ENCODE data around the gene CD300LB. TPM values are rescaled to one million over a fixed set of nuclear protein-coding genes. Genes with fewer than 3 reads are reported as not detected.
"Not testable (repeated sequence)": the region's sequence is repeated elsewhere in the genome, so short reads cannot be mapped to it uniquely, and the experiment has no call there.

The CD300LB gene
- polyA plus RNA-seq (2013, experiment 1 of 2; ENCODE audit: insufficient read length) = not detected
- polyA plus RNA-seq (2013, experiment 2 of 2; ENCODE audit: insufficient read length) = not detected

DNA sequence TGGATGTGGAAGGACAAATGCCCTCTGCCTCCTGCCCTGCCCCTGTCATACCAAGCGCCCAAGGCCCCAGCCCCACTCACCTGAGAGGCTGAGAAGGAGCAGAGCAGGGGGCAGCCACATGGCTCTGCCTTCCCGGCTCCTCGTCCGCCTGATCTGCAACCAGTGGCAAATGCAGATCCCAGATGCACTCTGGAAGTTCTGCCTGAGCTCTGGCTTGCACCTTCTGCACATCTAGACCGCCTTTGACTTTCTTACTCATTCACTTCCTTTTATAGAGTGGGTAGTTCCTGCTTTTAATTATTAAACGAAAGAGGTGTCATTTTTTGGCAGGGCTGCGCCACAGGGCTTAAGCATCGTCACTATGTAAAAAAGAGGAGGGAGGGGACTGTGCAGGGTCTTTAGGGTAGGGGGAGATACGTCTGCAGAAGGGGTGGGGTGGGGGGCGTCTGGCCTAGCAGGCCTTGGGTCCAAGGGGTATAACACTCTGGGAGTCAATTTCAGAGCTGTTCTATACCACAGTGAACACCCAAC is at the start of gene CD300LB:
Gene CD300LB, minus strand, starts transcription at position 245 of the 531 bp plus-strand sequence. Its CDS starts 125 bp downstream, at position 120.
- no peak for DNase-seq

DNA sequence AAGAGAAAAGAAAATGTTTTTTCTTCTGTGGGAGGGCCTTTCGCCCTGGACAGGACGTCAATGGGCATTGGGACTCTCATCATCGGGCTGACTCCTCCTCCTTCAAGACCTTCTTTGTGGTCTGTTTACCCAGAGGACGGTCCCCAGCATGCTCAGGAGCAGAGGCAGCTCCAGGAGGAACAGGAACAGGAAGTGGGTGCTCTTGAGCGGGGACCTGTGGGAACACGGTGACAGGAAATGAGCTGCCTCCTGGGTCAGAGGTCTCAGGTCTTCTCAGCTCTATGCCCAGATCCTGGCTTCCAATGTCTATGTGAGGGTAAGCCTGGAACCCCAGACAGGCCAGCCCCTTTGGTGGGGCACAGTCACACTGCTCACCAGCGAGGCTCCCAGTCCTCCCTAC is 48.6 kb upstream of the CD300LB start:
- DNase-seq = no peak

DNA sequence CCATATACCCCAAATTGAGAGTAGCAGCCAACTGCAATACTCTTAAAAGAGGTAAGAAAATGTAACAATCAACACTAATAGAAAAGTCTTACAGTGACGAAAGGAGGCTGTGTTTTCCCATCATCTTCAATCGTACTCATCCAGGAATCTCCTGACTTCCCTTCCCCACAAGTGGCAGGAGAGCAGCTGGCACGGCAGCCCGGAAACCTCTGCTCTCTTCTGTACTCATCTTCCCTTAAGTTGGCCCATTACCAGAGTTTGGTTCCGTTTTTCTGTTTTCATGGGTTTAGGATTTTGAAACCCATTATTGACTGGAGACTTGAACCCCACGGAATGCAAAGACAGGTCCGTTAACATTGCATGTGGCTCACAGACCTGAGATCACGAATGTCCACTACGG is 47.7 kb upstream of the CD300LB start:
- DNase-seq = no peak

DNA sequence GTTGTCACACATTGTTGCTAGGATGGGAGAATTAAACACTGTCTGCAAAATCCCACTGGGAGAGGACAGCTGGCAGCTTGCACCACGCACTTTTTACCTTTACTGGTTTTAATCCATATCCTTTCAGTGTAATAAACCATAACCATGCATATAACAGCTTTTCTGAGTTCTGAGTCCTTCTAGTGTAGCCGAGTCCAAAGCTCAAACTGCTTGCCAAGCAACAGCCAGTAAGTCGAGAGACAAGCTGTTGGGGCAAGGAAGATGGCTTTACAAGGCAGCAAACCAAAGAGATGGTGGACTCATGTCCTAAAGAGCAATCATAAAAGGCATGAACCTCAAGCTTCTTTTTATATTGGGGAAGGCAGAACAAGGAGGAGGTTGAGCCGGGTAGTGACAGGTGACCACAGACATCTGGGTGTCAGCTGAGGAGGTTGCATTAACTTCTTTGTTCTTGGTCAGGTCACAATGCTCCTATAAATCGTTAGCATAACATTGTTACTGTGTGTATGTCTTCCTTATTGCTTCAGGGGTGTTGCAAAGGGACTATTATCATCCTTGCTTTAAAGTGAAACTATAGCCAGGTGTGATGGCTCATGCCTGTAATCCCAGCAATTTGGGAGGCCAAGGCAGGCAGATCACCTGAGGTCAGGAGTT is 43.3 kb upstream of the CD300LB start:
- no peak for DNase-seq

DNA sequence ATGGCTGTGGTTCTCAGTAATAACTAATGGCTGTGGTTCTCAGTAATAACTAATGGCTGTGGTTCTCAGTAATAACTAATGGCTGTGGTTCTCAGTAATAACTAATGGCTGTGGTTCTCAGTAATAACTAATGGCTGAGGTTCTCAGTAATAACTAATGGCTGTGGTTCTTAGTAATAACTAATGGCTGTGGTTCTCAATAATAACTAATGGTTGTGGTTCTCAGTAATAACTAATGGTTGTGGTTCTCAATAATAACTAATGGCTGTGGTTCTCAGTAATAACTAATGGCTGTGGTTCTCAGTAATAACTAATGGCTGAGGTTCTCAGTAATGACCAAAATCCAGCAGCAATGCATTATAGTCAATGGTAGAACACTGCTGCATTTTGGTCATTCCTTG is 42.4 kb upstream of the CD300LB start:
- DNase-seq = not testable (repeated sequence)

DNA sequence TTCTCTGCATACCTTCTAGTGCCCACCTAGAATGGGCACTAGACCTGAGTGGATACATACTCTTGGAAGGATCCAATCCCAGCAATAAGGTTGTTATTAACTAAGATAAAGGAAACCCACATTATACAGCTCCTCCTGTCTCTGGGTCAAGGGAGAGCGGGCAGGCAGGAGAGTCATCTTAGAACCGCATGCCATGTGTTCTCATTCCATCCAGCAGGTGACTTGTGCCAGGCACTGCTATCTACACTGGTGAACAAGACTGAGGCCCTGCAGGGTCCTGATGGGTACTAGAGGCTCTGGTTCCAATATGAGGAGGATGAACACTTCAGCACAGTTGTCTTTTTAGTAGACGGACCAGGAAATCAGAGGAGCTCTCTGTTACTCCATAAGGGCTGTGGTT is 41.9 kb upstream of the CD300LB start:
- DNase-seq = no peak

DNA sequence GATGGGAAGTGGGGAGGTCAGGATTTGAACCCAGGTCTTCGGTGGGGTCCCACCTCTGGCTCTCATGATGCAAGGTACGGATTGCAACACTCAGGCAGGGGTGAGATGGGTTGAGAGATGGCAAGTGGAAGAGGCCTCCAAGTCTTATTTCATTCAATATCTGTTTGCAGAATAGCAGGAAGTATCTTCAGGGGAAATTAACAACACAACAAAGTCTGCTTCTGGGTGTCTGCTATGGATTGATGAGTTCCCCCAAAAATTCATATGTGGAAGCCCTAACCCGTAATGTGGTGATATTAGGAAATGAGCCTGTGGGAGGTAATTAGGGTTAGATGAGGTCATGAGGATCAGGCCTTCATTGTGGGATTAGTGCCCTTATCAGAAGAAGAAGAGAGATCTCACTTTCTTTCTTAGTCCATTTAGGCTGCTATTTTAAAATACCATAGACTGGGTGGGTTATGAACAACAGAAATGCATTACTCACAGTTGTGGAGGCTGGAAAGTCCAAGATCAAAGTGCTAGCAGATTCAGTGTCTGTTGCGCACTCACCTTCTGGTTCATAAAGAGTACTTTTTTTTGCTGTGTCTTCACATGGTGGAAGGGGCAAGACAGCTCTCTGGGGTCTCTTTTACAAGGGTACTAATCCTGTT is 40.5 kb upstream of the CD300LB start:
- DNase-seq = no peak

DNA sequence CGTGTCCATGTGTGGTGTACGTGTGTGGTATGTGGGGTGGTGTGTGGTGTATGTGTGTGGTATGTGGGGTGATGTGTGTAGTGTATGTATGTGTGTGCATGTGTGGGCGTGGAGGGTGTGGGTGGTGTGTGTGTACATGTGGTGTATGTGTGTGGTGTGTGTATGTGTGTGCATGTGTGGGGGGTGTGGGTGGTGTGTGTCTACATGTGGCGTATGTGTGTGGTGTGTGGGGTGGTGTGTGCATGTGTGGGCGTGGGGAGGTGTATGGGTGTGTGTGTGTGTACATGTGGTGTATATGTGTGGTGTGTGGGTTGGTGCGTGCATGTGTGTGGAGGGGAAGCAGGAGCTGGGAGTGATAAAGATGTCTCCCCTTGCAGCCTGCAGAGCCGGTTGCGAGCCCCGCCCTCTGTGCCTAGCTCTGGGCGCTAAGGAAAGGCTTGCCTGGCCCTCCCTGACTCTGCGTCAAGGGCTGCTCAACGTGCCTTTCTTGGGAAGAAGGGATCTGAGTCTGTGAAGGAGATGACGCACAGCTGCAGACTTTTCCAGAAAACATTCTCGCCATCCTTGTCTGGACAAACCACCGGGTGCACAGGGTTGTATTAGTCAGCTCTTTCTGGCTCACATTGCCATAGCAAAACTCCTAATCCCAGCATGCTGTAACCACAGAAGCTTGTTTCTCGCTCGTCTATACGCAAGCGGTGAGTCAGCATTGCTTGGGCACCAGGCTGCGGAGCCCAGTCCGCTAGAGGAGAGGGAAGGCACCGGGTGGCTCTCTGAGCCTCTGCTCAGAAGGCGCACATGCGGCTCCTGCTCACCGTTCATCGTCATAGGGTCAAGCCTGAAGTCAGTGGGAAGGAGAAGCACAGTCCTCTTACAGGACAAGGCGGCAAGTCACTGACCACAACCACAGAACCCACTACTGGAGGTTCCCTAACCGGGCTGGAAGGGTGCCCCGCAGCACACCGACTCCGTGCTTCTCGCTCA is 38.0 kb upstream of the CD300LB start:
- peak; percentile 91 for DNase-seq

DNA sequence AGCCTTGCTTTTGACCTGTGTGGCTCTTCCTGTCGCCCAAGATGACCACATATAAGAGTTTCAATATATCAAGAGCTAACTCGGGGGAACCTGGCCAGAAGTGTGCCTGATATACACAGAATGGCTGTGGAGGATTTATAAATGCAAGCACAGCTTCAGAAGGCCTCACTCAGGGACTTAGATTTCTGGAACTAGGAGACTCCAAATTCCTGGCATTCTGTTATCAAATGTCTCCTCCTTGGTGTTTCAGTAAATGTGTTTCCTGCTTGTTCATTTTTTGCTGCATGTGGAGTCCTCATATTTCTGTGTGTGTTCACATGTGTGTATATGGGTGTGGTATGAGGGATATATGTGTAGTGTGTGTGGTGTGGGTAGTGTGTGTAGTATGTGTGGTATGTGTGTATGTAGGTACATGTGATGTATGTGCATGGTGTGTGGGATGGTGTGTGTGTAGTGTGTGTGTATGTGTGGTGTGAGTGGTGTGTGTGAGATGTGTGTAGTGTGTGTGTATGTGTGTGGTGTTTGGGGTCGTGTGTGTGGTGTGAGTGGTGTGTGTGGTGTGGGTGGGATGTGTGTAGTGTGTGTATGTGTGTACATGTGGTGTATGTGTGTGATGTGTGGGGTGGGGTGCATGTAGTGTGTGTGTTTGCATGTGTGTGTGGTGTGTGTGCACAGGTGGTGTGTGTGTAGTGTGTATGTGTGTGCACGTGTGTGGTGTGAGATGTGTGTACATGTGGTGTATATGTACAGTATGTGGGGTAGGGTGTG is 37.0 kb upstream of the CD300LB start:
- DNase-seq = no peak

DNA sequence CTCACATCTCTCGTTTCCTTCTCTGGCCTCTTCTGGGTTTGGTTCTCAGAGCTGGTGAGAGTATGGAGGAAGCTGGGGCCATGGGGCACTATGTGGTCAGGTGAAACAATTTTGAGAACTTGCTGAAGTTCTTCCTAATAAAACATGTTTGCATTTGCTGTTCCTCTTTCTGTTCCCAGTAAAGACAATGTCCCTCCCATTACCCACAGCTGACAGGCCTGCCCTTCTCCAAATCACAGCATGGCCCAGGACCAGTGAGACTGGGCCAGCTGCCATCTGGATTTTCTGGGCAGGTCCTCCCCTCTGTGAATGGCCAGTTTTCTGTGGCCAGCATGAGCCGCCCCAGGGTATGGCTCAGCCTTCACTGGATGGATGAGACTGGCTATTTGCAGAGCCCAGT is 36.1 kb upstream of the CD300LB start, which contains the start of gene CD300H:
Gene CD300H, minus strand, starts transcription at position 113 of the 400 bp plus-strand sequence.
- no peak for DNase-seq

DNA sequence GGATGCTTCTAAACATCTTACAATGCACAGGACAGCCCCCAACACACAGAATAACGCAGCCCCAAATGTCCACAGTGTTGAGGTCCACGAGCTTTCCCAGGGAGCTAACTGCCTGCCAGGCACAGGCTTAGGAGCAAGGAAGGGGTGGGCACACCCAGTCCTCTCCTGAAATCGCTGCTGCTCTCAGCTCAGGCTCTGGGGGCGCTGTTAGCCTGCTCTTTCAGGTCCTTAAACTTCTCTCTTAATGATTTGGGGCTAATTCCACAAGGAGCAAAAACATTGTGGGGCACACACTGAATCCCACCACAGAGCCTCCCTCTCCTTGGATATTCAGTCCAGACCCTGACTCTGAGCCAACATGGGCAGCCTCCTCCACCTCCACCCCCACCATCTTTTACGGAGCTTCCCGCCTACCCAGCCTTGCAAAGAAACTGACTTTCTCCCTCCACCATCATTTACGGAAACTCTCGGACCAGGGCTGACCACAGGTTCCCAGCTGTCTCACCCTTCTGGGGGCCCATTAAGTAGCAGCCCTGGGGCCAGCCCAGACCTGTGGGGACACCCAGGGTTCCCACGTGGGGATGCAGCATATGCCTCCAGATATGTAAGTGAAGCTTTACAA is 35.0 kb upstream of the CD300LB start:
- DNase-seq = peak; percentile 13

DNA sequence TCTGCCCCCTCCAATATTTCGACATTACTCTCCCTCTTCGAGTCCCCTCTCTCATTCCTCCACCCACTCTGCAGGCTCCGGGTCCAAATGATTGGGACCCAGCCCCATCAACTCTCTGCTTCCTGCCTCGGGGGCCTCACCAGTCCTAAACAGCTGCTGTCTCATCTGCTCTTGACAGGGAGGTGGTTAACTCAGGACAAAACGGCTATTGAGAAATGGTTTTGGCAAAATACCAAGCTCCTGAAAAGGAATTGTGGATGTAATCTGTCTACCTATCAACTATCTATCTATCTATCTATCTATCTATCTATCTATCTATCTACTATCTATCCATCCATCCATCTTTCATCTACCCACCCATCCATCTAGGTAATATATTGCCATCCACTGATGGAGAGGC is 33.9 kb upstream of the CD300LB start:
- no peak for DNase-seq

DNA sequence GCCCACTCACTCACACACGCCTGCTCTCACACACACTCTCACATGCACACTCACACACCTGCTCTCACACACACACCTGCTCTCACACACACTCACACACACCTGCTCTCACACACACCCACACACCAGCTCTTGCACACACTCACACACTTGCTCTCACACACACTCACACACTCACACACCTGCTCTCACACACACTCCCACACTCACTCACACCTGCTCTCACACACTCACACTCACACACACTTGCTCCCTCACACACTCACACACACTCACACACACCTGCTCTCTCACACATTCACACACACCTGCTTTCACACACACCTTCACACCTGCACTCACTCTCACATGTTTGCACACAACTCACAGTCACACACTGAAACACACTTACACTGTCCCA is 32.1 kb upstream of the CD300LB start:
- DNase-seq = no peak

DNA sequence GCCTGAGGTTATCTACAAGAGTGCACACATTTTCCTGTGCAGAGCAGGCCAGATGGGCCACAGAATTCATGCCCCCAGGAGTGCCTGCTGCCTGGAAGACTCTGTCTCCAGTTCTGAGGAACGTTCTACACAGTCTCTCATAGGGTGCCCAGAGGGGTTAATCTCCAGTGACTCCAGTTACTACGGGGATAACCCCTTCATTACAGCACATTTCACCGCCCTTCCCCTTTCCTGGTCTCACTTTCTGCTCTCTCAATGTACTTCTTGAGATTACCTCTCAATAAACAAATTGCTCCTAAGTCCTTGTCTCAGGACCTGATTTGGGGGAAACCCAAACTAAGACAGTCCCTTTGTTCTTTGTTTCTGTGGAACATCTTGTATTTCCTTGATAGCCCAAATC is 30.3 kb upstream of the CD300LB start:
- no peak for DNase-seq

DNA sequence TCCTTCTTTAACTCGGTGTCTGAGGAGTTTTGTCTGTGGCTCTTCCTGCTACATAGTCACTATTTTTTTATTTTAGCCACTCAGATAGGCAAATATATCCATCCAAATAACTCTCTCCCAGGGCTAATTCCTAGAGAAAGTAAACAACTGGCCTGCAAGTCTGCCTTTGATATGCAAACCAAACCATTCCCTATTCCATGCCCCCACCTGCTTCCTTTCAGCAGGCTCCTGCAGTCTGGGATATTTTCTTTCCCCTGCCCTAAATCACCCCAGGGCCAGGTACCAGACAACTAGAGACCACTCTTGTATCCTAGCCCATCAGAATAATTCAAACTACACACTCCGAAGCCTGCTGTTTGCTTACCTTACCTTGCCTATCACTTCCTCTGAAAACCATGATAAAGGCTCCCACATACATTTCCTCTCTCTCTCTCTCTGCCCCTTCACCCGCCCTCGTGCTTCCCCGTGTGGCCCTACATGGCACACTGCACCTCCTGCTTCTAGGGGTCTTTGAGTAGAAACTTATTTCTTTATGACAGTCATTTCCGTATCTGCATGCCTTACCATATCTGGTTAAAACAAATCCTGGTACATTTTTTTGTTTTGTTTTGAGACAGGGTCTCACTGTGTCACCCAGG is 27.7 kb upstream of the CD300LB start:
- no peak for DNase-seq

DNA sequence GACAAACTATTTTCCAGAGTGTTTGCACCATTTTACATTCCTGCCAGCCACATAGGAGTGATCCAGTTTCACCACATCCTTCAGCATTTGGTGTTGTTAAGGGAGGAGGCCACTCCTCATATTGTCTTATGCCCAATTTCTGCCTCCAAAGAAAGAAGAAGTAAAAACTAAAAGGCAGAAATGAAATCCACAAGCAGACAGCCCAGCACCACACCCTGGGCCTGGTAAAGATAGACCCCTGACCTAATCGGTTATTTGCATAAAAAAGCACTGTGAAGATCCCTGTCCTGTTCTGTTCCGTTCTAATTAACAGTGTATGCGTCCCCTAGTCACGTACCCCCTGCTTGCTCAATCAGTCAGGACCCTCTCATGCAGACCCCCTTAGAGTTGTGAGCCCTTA is 27.1 kb upstream of the CD300LB start:
- not testable (repeated sequence) for DNase-seq

DNA sequence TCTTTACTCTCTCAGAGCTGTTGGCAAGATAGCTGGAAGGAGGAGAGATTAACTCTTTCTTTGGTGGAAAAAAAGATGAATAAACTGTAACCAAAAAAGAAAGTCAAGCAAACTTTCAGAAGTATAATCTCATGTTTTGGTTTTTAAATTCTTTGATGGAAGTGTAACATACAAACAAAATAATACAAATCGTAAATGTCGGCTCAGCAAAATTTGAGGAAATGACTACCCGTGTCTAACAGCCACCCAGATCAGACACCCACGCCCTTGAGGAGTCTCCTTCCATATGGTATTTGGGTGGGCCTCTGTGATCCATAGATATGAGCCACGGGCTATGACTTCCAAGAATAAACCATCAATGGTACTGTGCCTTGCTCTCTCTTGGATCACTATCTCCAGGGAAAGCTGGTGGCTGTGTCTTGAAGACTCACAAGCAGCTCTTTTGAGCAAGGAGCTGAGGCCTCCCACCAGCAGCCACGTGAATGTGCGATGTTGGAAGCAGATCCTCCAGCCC is 24.2 kb upstream of the CD300LB start:
- DNase-seq = no peak

DNA sequence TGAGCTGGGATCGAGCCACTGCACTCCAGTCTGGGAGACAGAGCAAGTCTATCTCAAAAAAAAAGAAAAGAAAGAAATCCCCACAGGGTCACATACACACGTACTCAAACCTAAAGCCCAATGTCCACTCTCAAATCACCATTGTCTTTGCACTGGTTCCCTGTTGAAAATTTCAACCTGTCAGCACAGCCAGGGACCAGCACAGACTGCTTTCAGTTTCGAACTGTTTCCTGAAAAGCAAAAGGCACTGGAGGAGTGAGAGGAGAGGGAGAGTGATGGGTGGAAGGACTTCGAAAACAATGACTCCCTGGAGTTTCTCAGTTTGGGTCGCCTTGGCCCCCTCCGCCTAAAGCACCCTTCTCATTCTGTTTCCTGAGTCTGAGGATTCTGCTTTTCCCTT is 23.6 kb upstream of the CD300LB start:
- DNase-seq = no peak

DNA sequence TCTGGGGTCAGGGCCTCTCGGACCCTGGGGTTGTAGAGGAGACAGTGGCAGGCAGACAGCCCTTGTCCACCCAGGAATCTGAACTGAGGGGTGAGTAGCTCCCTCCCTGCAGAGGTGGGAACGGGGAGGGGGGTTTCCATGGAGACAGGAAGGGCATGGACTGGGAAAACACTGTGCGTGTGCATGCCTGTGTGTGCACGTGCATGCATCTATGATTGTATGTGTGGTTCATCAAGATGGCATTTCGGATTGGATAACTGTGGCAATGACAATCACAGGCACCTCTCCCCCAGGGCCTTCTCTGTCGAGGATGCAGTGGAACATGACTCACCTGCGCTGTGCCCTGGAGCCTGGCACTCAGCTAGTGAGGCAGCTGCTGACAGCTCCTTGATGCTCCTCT is 20.8 kb upstream of the CD300LB start:
- no peak for DNase-seq

DNA sequence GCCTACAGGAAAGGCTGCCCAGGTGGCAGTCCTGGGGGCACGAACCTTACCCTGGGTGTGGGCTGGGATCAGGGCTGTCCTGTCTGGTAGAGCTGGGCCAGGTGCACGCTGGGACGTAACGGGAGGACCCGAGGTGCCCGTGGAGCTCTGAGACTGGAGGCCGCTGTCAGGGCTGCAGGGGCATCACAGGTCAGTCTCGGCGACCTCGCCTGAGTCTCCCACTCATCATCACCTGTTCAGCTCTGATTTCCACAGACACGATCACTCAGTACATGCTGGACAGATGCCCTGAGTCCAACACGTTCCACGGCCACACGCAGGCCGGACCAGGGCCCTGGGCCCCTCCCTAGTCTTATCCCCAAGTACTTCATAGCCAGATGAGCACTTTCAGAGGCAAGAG is 19.3 kb upstream of the CD300LB start:
- no peak for DNase-seq

DNA sequence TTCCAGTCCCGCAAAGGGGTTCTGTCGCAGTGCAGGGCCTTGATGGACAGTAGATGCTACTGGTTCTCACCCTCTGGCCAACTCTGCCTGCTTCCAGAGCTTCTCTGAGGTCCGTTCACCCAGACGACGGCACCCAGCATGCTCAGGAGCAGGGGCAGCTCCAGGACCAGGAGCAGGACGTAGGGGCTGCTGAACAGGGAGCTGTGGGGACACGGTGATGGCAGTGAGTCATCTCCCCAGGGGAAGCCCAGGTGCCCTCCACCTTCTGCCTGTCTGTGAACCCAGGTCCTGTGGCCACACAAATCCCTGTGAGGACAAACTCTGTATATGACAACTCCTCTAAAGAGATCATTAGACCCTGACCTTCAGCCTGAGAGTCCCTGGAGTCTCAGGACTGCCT is 18.1 kb upstream of the CD300LB start:
- no peak for DNase-seq
